NOMO-1 treated with DMSO at 0.1 percent for 48 hours (cell line): Measurements from ENCODE around the gene DPH5.
"Not testable (repeated sequence)": the region's sequence is repeated elsewhere in the genome, so short reads cannot be mapped to it uniquely, and the experiment has no call there.

Experiments used
- DNase-seq: peaks from one replicate; lab custom pipeline; 2025; ENCODE audit not compliant: unreplicated experiment; lab: John Stamatoyannopoulos, UW

Gene DPH5

GRCh38 chr1:100989306-100990077 is 36.1 kb downstream of the DPH5 start:
- DNase-seq: no peak

- DNase-seq: no peak
Measured at GRCh38 chr1:100988121-100988520, 37.5 kb downstream of the DPH5 start.

GRCh38 chr1:100982793-100983192 is 42.8 kb downstream of the DPH5 start:
- DNase-seq: no peak

- no peak for DNase-seq
Measured at GRCh38 chr1:100979631-100980030, 46.0 kb downstream of the DPH5 start.

GRCh38 chr1:100976936-100977335 is 48.6 kb downstream of the DPH5 start:
- no peak for DNase-seq

GRCh38 chr1:100972185-100972584 is 53.4 kb downstream of the DPH5 start:
- DNase-seq: no peak

GRCh38 chr1:100971021-100971420 is 54.6 kb downstream of the DPH5 start:
- DNase-seq: no peak

GRCh38 chr1:100969327-100969726 is 56.3 kb downstream of the DPH5 start:
- no peak for DNase-seq

- no peak for DNase-seq
Measured at GRCh38 chr1:100968621-100969020, 57.0 kb downstream of the DPH5 start.

- DNase-seq: no peak
Measured at GRCh38 chr1:100960098-100960497, 65.5 kb downstream of the DPH5 start.

- no peak for DNase-seq
Measured at GRCh38 chr1:100959502-100960060, 66.0 kb downstream of the DPH5 start.

GRCh38 chr1:100955322-100955721 is 70.3 kb downstream of the DPH5 start:
- DNase-seq: peak; percentile 56

- no peak for DNase-seq
Measured at GRCh38 chr1:100953960-100954730, 71.4 kb downstream of the DPH5 start.

GRCh38 chr1:100952970-100953369 is 72.6 kb downstream of the DPH5 start:
- DNase-seq: not testable (repeated sequence)

- no peak for DNase-seq
Measured at GRCh38 chr1:100952104-100952745, 73.4 kb downstream of the DPH5 start.

GRCh38 chr1:100950781-100951180 is 74.8 kb downstream of the DPH5 start:
- DNase-seq: no peak

- no peak for DNase-seq
Measured at GRCh38 chr1:100950337-100950736, 75.2 kb downstream of the DPH5 start.

GRCh38 chr1:100949515-100950158 is 75.9 kb downstream of the DPH5 start:
- DNase-seq: not testable (repeated sequence)

- DNase-seq: not testable (repeated sequence)
Measured at GRCh38 chr1:100948721-100949405, 76.7 kb downstream of the DPH5 start.

- not testable (repeated sequence) for DNase-seq
Measured at GRCh38 chr1:100947816-100948215, 77.8 kb downstream of the DPH5 start.
